ENCODE data around the gene NWD2.

DNA sequence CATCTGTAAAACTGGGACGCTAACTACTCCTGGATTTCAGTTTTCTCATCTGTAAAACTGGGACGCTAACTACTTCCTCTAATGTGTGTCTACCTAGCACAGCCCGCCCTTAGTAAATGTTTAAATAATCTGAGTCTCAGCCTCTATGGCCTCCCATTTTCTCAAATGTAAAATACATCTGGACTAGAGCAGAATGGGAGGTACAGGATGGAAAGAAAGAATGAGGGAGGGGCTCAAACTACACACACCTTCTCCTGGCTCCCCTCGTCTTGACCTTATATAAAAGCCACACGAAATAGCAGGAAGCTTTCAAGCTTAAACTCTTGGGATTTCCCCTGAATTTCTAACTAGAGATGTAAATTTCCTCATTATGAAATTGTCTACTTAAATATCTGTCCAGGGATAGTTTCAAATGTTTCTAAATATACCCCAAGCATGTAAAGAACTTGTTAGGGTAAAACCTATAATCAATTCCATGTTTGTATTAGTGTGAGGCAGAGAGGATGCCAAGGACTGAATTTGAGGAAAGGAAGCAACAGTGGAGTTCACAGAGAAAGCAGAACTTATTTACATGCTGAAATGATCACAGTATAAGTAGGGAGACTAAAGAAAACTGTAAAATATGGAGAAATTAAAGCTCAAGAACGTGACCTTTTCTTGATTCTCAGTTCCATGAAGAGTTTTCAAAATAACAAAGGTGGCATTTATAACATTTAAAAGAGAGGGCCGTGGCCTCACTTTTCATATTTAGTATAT is 220.0 kb downstream of the NWD2 start:
- TF ChIP-seq CEBPB (IDR thresholded peaks at IDR 0.05; ENCODE audit: low read depth), result no peak
- no peak for TF ChIP-seq EZH2phosphoT487 (IDR thresholded peaks at IDR 0.05; ENCODE audit: borderline replicate concordance)
- no peak for TF ChIP-seq CTCF (IDR thresholded peaks at IDR 0.05 in 2 of 3, conservative IDR thresholded peaks at IDR 0.05 in 1 of 3; ENCODE audit: borderline replicate concordance in 1 of 3, insufficient read depth in 1 of 3, low read depth in 2 of 3, low read length in 2 of 3)
- no peak for TF ChIP-seq POLR2A (IDR thresholded peaks at IDR 0.05; ENCODE audit: borderline replicate concordance, extremely low read depth, insufficient read depth, insufficient read length)
- no peak for TF ChIP-seq EZH2 (IDR thresholded peaks at IDR 0.05)
- no peak for TF ChIP-seq POLR2AphosphoS5 (IDR thresholded peaks at IDR 0.05; ENCODE audit: low read depth, low read length)
- TF ChIP-seq, protein P1, sequence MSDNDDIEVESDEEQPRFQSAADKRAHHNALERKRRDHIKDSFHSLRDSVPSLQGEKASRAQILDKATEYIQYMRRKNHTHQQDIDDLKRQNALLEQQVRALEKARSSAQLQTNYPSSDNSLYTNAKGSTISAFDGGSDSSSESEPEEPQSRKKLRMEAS (IDR thresholded peaks at IDR 0.05), result no peak
- TF ChIP-seq JUND (IDR thresholded peaks at IDR 0.05), result no peak
- no peak for TF ChIP-seq SP1 (IDR thresholded peaks at IDR 0.05; ENCODE audit: low read depth)

All from HCT116 (cell line).